Inflammatory macrophage treated with lipopolysaccharide for 4 hours (primary cell): ENCODE results near the gene PEAK3.

ENCODE experiments used
- DNase-seq: peaks from one replicate; pipeline ENCODE4 v3.0.0-alpha.2; 2020

The PEAK3 gene

GRCh38 chr19:2235381-2236063 lies 46.5 kb downstream of the PEAK3 start:
- DNase-seq, result peak; percentile 29

GRCh38 chr19:2234996-2235380 lies 47.0 kb downstream of the PEAK3 start:
- DNase-seq, result peak; percentile 25

DNA sequence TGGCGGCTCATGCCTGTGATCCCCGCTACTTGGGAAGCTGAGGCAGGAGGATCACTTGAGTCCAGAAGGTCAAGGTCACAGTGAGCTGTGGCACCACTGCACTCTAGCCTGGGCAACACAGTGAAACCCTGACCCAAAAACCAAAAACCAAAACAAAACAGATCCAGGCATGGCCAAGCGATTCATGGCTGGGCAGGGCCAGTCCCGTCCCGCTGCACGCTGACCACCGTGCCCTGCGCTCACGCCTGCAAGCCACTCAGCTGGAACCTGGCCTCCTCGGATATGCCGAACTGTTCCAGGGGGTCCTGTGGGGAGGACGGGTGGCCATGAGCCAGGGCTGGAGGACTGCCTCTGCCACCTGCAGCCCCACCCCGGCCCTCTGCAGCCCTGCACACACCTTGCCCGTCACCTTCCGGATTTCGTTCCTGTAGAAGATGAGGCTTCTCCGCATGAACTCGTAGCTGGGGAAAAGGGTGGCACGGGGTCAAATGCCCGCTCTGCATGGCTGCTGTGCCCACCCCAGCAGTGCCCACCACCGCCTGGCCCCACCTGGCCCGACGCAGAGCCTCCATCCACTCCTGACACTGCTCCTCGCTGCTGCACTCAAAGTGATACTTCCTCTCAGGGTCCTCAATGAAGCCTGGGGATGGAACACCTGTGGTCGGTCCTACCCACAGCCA lies 48.2 kb downstream of the PEAK3 start:
- no peak for DNase-seq

DNA sequence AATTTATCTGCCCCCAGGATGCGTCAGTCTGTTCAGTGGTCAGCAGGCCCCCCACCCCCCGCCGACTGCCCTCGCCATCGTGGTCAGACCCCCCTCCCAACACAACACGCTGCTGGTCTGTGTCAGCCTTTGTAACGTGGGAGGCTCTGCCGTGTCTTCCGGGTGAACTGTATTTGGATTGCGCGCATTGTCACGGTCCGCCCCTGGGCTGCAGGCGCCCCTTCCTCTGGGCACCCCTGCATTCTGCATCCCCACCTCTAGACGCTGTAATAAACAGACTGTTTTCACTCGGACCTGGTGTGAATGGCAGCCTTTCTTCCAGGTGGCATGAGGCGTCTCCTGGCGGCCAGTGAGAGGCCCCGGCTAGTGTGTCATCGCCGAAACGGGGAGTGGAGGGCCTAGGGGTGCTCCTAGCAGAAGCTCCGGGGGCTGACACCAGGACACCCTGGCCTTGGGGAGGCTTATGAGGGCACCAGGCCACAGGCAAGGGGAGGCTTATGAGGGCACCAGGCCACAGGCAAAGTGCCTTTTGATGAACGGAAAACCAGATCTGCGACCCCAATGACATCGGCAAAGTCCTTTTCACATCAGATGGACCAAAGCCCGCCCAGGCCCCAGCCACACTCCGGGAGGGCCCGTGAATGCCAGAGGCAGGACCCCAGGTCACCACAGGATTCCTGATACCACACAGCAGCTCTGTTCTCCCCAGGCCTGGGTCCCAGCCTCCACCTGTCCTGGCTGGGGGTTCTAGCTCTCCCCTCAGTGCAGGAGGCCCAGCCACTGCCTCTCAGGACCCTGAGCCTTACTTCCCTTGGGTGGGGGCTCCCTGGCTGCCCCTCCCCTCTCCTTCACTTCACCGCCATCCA lies 49.5 kb downstream of the PEAK3 start:
- DNase-seq, result no peak

DNA sequence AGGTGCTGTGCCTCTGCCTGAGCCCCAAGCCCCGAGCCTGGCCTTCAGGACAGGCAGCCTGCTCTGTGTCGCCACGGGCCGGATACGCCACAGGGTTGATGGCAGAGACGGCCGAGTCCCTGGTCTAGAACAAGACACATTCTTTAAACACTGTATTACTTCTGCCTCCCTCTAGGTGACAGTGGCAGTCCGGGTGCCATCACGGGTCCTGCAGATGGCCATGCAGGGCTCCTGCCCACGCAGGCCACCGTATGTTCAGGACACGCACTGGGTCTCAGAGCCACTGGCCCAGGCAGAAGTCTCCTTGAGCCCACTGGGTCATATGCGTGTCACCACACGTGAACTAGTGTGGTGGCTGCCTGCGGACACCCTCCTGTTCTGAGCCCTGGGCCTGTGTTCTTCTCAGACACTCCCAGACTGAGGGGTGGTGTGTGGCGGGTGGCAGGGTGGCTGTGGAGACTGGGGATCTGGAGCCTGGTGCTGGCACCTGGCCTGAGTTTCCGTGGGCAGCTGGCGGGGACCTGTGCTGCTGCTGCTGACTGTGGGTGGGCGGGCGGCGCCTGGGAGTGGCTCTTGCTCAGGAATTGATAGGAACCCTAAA lies 50.3 kb downstream of the PEAK3 start:
- DNase-seq, result no peak

DNA sequence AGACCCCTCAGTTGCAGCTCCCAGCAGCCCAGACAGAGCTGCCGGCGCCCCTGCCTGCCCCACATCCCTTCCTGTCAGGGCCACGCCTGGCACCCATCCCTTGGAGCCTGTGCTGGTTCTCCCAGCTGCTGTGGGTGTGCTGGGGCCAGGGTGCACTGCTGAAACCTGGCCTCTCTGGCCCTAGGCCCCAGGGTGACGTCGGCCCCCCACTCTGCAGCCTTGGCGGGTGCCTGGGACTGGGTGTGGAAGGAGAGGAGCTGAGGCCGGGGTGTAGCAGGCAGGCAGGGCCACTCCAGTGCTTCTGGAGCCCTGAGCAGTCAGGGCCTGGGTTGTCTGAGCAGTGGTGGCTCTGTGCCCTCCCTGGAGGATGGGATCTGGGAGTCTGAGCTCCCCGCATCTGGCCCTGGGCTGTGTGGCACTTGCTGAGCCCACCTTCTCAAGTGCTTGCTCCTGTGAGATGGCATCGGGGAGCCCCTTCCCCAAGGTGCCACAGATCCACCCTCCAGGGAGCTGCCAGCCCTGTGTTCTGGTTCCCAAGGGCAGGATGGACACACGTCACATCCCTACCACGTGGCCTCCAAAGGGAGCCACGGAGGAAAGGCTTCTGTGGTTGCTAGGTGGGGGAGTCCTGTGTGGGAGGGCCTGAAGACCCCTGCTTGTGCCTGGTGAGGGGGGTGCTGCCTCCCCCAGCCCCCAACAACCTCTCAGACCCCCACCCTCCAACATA lies 51.0 kb downstream of the PEAK3 start:
- DNase-seq, result no peak

DNA sequence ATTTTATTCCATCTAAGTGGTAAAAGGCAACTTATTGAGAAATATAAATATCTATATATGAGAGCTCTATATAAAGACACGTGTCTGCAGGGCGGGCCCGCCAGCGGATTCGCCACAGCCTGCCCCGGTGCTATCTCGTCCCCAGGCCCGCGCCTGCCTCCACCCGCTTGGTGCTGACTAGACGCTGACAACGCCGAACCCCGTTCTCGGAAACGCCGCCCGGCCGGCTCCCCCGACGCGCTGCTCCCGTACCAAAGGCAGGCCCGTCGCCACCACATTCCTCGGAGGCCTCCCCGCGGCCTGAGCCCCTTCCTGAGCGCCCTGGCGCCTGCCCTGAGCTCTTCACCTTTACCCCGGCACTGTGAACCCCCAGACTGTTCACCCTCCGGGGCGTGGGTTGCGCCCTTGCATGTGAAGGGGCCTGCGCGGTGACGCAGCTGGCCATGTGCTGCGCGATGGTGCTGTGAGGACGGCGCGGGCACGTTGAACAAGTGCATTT lies 51.9 kb downstream of the PEAK3 start:
- DNase-seq, result no peak

DNA sequence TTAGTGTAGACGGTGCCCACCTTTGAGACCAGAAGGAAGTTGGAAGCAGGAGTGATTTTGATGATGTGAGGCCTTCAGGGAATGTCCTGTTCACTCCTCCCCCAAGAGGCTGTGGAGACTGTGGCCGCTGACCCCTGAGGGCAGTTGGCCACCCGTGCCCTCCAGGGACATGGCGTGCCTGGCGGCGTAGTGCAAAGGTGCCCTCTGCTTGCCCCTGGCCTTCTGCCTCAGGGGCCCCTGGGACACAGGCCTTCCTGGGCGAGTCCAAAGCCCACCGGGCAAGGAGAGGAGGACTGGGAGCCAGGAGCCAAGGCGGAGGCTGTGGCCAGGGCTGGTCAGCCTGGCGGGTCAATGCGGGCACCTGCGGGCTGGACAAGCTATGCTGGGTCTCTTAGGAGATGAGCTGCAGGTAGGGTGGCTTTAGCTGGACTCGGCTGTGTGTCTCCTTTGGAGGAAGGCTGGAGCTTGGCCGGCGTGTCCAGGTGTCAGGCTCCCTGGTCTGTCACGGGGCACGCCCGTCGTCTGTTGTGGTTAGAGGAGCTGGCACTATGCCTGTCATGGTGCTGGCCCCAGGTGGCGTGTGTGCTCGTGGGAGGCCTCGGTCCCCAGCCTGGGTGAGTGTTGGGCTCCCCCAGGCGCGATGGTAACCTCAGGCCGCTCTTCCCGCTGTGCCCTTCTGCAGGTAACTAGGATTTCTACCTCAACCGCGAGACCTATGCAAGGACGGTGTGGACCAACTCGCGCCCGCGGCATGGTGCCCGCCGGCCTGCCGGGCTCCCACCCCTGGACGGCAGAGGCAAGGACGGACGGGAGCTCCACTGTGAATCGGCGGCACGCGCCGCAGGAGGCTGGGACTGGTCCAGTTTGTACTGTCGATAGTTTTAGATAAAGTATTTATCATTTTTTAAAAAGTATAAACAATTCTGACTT lies 52.6 kb downstream of the PEAK3 start:
- DNase-seq, result no peak

DNA sequence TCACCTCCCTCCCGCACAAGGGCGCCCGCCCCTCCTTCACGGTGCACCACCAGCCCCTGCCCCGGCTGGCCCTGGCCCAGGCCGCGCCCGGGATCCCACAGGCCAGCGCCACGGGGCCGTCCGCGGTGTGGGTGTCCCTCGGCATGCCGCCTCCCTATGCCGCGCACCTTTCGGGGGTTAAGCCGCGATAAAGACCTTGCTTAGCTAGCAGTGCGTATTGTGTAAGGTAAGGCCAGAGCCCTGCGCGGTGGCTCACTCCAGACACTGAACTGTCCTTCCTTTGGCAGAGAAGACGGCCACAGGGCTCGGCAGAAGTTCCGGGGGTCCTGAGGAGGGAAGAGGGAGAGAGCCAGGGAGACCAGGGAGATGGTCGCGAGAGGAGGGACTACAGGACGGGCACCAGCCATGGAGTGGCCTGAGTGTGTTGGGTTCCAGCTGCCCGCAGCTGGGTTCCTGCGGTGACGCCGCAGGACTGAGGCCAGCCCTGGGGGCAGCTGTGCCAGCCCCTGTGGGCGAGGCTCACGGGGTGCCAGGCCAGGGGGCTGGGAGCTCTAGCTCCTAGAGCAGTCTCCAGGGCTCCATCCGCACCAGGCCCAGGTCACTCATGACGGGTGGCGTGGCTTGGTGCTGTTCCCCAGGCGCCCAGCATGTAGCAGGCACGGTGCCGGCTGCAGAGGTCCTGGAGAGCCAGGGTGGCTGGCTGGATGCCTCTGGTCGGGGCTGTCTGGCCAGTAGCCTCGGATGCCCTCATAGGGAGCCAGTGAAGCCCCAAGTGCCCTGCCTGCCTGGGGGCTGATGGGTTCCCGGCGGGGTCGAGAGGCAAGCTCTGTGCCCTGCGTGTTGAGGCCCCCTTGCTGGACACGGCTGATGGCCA lies 53.6 kb downstream of the PEAK3 start:
- no peak for DNase-seq

GRCh38 chr19:2227415-2228156 lies 54.4 kb downstream of the PEAK3 start:
- peak; percentile 45 for DNase-seq

GRCh38 chr19:2226840-2227360 lies 55.1 kb downstream of the PEAK3 start:
- DNase-seq, result no peak

- no peak for DNase-seq
These were observed 55.7 kb downstream of the PEAK3 start for GRCh38 chr19:2226051-2226839.

- DNase-seq, result no peak
These were observed 56.4 kb downstream of the PEAK3 start for GRCh38 chr19:2225415-2226050.

DNA sequence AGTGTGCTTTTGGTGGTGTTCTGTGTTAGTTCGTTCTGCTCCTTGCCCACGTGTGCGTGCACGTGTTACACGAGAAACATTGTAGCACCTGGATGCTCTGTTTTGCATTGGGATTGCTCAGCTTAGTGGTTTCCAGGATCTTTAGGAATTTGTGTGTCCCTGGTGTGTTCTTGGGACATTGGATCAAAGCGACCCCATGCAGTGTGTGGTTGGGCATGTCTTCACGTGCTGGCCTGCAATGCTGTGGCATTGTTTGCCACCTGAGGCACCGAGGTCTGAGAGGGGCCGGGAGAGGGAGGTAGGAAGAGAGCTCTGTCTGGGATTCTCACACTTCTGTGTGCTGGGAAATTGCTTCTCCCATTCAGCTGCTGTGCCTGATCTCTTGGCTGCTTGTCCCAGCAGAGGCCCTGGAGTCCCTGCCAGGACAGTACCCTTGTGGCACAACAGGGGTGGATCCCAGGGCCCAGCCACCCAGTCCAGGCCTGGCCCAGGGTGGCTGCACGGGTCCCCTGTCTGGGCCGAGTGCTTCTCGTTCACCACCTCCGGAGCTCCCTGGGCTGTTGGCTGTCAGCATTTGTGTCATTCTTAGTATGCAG lies 57.1 kb downstream of the PEAK3 start:
- DNase-seq, result no peak
